ENCODE data around the gene GABBR1.
A peak's percentile ranks its signal among the peaks of the same experiment; 100 is the strongest.

Gene GABBR1

DNA sequence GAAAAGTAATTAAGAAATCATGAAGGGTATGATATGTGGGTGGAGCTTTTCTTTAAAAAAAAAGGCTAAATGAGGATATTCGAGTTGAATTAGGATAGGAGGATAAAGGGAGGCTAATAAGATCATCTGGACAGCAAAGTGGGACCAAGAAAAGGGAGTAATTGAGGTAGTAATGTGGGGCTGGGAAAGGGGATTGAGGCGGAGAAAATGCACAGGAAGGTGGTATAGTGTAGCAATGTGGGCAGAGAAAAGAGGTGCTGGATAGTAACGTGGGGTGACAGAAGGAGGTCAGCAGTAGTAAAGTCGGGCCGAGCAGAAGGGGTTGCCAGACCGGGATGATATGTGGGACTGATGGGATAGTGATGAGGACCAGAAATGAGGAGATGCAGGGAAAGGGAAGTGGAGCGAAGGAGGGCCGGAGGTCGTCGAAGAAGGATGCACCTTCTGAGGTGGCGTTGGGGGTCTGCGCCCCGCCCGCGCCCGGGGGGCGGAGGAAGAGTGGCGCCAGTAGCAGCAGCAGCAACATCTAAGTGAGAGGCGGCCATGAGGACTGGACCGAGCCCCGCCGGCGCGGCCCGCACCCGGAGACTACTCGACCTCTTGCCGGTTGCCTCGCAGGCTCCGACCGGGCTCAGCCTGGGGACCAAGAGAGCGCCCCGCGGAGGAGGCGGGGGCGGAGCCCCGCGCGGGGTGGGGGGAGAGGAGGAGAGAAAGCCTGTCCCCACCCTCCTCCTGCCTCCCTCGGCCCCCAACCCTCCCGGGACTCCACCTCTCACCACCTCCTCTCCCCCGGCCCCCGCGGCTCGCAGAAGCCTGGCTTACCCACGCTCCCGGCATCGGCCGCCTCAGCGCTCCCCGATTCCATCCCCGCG lies 887 bp downstream of the GABBR1 start:
- TF ChIP-seq, protein P1, sequence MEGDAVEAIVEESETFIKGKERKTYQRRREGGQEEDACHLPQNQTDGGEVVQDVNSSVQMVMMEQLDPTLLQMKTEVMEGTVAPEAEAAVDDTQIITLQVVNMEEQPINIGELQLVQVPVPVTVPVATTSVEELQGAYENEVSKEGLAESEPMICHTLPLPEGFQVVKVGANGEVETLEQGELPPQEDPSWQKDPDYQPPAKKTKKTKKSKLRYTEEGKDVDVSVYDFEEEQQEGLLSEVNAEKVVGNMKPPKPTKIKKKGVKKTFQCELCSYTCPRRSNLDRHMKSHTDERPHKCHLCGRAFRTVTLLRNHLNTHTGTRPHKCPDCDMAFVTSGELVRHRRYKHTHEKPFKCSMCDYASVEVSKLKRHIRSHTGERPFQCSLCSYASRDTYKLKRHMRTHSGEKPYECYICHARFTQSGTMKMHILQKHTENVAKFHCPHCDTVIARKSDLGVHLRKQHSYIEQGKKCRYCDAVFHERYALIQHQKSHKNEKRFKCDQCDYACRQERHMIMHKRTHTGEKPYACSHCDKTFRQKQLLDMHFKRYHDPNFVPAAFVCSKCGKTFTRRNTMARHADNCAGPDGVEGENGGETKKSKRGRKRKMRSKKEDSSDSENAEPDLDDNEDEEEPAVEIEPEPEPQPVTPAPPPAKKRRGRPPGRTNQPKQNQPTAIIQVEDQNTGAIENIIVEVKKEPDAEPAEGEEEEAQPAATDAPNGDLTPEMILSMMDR (IDR thresholded peaks at IDR 0.05; ENCODE audit: control extremely low read depth, extremely low read depth, low read depth, missing control alignments): no peak
- peak; percentile 67 for DNase-seq (ENCODE audit: extremely low spot score)
- CTCF ChIA-PET: interaction anchor here (0.9 to 2.6 kb wide), 4 partner anchors 15 to 22 kb away, joined by 3 to 17 read pairs (median 9); no protein-coding TSS in a partner anchor
- POLR2A ChIA-PET: interaction anchor here (0.6 kb wide), 1 partner anchor 117 kb away, joined by 6 read pairs; no protein-coding TSS in a partner anchor

DNA sequence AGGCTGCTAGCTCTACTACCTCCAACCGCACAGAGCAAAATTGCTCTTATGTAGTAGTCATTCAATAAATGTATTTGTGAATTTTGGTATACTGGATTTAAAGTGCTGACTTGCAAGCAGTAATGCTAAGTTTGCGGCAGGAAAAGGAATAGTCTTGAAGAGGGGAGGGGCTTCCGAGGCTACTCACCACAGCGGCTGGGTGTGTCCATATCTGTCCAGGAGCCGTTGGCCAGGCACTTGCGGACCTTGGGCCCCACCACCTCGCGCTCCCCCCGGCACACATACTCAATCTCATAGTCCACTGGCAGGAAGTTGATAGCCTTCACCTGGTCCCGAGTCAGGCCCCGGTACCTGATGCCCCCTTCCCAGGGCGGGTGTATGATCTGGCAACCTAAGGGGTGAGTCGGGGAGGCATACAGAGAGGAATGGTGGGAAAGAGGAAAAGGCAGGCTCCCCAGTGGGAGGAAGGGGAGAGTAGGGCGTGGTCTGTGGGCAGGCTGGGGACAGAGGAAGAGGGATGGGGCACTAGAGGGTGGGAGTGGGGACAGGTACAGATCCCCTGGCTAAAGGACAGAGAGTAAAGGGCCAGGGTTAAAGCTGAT lies 1.7 kb downstream of the GABBR1 start:
- TF ChIP-seq, protein P1 (IDR thresholded peaks at IDR 0.05; ENCODE audit: control extremely low read depth, extremely low read depth, low read depth, missing control alignments): no peak
- ChIA-PET POLR2A (no interaction called here), CTCF (interaction anchor here (0.9 to 1.8 kb wide), 2 partner anchors 16 to 22 kb away, joined by 3 to 8 read pairs; no protein-coding TSS in a partner anchor)
- DNase-seq (ENCODE audit: extremely low spot score): no peak

DNA sequence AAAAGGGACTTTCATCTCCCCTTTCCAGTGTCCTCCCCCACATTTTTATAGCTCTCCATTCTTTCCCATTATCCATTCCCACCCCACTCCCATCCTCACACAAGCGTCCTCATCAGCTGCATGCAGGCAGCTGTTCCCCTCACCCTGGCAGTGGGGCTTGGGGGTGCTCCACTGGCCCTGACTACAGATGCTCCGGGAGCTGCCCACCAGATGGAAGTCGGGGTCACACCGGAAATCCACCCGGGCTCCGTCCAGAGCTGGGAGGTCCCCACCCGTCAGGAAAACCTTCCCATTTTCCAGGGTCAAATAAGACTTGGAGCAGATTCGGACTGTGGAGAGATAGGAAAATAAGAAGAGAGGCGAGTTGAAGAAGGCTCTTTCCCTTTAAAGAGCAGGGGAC lies 2.7 kb downstream of the GABBR1 start:
- no peak for DNase-seq (ENCODE audit: extremely low spot score)
- ChIA-PET POLR2A (no interaction called here), CTCF (interaction anchor here (1.8 to 2.2 kb wide), 2 partner anchors 20 to 23 kb away, joined by 8 to 11 read pairs; no protein-coding TSS in a partner anchor)
- TF ChIP-seq, protein P1 (IDR thresholded peaks at IDR 0.05; ENCODE audit: control extremely low read depth, extremely low read depth, low read depth, missing control alignments): no peak

DNA sequence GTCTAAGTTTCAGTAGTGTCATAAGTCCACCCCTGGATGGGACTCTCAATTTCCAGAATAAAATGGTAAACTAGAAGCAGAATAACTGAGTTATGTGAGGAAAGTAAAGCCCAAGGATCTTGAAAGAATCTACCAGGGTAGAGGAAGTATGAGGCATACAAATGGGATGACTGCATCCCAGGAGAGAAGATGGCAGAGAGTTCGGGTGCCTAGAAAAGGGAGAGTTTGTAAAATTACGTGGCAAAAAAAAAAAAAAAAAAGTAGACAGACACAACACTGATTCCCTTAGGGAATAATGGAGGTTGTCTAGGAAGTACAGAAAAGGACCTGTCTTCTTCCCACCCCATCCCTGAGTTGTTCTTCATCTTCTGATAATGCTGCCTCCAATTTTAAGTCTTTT lies 3.4 kb downstream of the GABBR1 start:
- ChIA-PET POLR2A (no interaction called here), CTCF (interaction anchor here (1.1 to 6.6 kb wide), 4 partner anchors 12 to 24 kb away, joined by 3 to 35 read pairs (median 8); no protein-coding TSS in a partner anchor)
- TF ChIP-seq, protein P1 (IDR thresholded peaks at IDR 0.05; ENCODE audit: control extremely low read depth, extremely low read depth, low read depth, missing control alignments): no peak
- DNase-seq (ENCODE audit: extremely low spot score): no peak

DNA sequence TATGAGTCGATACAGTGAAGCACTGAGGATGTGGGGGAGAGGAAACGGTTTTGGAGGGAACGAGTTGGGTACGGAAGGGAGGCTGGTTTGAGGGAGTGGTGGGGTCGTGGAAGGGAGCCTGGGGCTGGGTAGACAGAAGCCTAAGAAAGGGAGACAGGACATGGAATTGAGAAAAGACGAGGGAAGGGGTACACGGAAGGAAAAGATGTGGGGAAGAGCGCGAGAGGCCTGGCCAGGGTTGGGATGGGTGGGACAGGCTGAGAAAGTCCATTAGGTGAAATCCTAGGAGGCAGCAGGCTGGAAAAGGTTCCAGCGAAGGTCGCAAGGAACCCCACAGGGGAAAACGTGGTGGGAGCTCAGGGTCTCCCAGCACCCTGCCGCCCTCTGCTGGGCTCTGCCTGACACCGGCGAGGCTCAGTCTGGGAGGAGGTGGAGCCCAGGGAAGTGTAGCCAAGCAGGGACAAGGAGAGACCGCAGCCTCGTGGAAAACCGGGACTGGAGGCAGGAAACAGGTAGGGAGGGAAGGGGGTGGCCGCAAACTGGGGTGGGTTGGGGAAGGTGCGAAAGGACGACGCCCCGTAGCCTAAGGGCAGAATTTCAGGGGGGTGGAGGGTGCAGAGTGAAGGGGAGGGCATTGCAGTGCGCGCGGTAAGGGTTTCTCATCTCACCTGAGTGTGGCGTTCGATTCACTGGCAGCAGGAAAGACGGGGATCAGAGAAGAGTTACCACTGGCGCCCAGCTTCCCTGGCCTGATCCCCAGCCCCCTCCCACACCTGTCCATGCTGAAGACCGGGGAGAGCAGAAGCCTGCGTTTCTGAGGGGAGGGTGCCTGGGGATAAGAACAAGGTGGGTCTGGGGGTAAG lies 4.3 kb downstream of the GABBR1 start:
- ChIA-PET POLR2A (no interaction called here), CTCF (interaction anchor here (0.7 to 6.6 kb wide), 7 partner anchors 9 to 68 kb away, joined by 3 to 35 read pairs (median 5); no protein-coding TSS in a partner anchor)
- DNase-seq (ENCODE audit: extremely low spot score): peak; percentile 80
- TF ChIP-seq, protein P1 (IDR thresholded peaks at IDR 0.05; ENCODE audit: control extremely low read depth, extremely low read depth, low read depth, missing control alignments): peak; percentile 93

Measured in GM10248 (cell line).